GM12891 (cell line): ENCODE data around the gene OR14J1.

Experiments
- PAX5 ChIP-seq: IDR thresholded peaks from 2 replicates; pipeline ENCODE4 v1.6.1; 2011; ENCODE audit warnings: low read length, moderate library complexity, mild to moderate bottlenecking; ENCODE audit not compliant: insufficient read depth, severe bottlenecking
- POLR2A ChIP-seq: IDR thresholded peaks from 2 replicates; pipeline ENCODE4 v1.6.1; 2011; ENCODE audit warnings: low read depth, low read length, control low read depth
- POLR2AphosphoS5 ChIP-seq: IDR thresholded peaks from 2 replicates; pipeline ENCODE4 v1.6.1; 2011; ENCODE audit warnings: low read depth, low read length, control low read depth
- SPI1 ChIP-seq: IDR thresholded peaks from 2 replicates; pipeline ENCODE4 v1.6.1; 2011; ENCODE audit warnings: low read depth, low read length, control low read depth
- TAF1 ChIP-seq: IDR thresholded peaks from 2 replicates; pipeline ENCODE4 v1.6.1; 2011; ENCODE audit warnings: low read depth, low read length, control low read depth

- TF ChIP-seq POLR2A (no peak), SPI1 (no peak), POLR2AphosphoS5 (no peak), TAF1 (no peak), PAX5 (no peak)
These were observed 7.0 kb upstream of the OR14J1 start for GRCh38 chr6:29294499-29294914.
